Ishikawa (cell line): ENCODE results near the gene KRT71.

Experiments
- CEBPB ChIP-seq: IDR thresholded peaks from 2 replicates; pipeline ENCODE4 v1.6.1; 2012
- CREB1 ChIP-seq: IDR thresholded peaks from 2 replicates; pipeline ENCODE4 v1.6.1; 2012; ENCODE audit warnings: low read depth
- EGR1 ChIP-seq: IDR thresholded peaks from 2 replicates; pipeline ENCODE4 v1.6.1; 2012
- EP300 ChIP-seq: IDR thresholded peaks from 2 replicates; pipeline ENCODE4 v1.6.1; 2012; ENCODE audit warnings: borderline replicate concordance
- FOXM1 ChIP-seq: IDR thresholded peaks from 2 replicates; pipeline ENCODE4 v1.6.1; 2012; ENCODE audit warnings: low read depth, borderline replicate concordance
- MAX ChIP-seq: IDR thresholded peaks from 2 replicates; pipeline ENCODE4 v1.6.1; 2012
- NFIC ChIP-seq: IDR thresholded peaks from 2 replicates; pipeline ENCODE4 v1.6.1; 2012
- RAD21 ChIP-seq: IDR thresholded peaks from 2 replicates; pipeline ENCODE4 v1.6.1; 2012; ENCODE audit warnings: low read depth
- TAF1 ChIP-seq: IDR thresholded peaks from 2 replicates; pipeline ENCODE4 v1.6.1; 2012; ENCODE audit warnings: low read depth, mild to moderate bottlenecking
- USF1 ChIP-seq: IDR thresholded peaks from 2 replicates; pipeline ENCODE4 v1.6.1; 2012
- YY1 ChIP-seq: IDR thresholded peaks from 2 replicates; pipeline ENCODE4 v1.6.1; 2012; ENCODE audit warnings: low read depth
- ZBTB7A ChIP-seq: IDR thresholded peaks from 2 replicates; pipeline ENCODE4 v1.6.1; 2012; ENCODE audit warnings: low read depth

GRCh38 chr12:52513736-52514135 lies 39.2 kb downstream of the KRT71 start:
- no peak for TF ChIP-seq CREB1
- TF ChIP-seq YY1 = no peak
- TF ChIP-seq CEBPB = no peak
- TF ChIP-seq TAF1 = no peak
- TF ChIP-seq EGR1 = no peak
- no peak for TF ChIP-seq NFIC
- no peak for TF ChIP-seq MAX
- TF ChIP-seq FOXM1 = no peak
- TF ChIP-seq USF1 = no peak
- TF ChIP-seq RAD21 = no peak
- no peak for TF ChIP-seq EP300
- TF ChIP-seq ZBTB7A = no peak
